MM.1S (cell line): ENCODE measurements around the gene KYAT1.

Source experiments
- DNase-seq: peaks from one replicate; pipeline ENCODE4 v3.0.0-alpha.2; 2015
- H2AFZ ChIP-seq: fragments of 300-600 bp; sonication (generic); 2 replicates; pipeline ENCODE4 v1.6.0; 2016; ENCODE audit warnings: antibody characterized with exemption, low read length
- H3F3A ChIP-seq: fragments of 300-600 bp; sonication (generic); 2 replicates; pipeline ENCODE4 v1.6.1; 2016; ENCODE audit warnings: mild to moderate bottlenecking, antibody characterized with exemption, low read length, moderate library complexity, mixed read lengths; ENCODE audit not compliant: insufficient read depth
- H3K27ac ChIP-seq: fragments of 300-600 bp; sonication (generic); 2 replicates; pipeline ENCODE4 v1.5.1; 2016; ENCODE audit warnings: mild to moderate bottlenecking, low read length
- H3K27me3 ChIP-seq: fragments of 300-600 bp; sonication (generic); replicated peaks from 2 replicates; pipeline ENCODE4 v1.6.0; 2016; ENCODE audit warnings: low read length; ENCODE audit not compliant: insufficient read depth
- H3K36me3 ChIP-seq: fragments of 300-600 bp; sonication (generic); replicated peaks from 2 replicates; pipeline ENCODE4 v1.6.1; 2016; ENCODE audit warnings: mild to moderate bottlenecking, low read length, mixed read lengths; ENCODE audit not compliant: insufficient read depth
- H3K4me1 ChIP-seq: fragments of 300-600 bp; sonication (generic); 2 replicates; pipeline ENCODE4 v1.6.1; 2016; ENCODE audit warnings: low read length, mixed read lengths
- H3K4me2 ChIP-seq: fragments of 300-600 bp; sonication (generic); 2 replicates; pipeline ENCODE4 v1.6.0; 2016; ENCODE audit warnings: low read depth, low read length
- H3K4me3 ChIP-seq: fragments of 300-600 bp; sonication (generic); 2 replicates; pipeline ENCODE4 v1.5.1; 2016; ENCODE audit warnings: low read length, mixed read lengths
- H3K79me2 ChIP-seq: fragments of 300-600 bp; sonication (generic); 2 replicates; pipeline ENCODE4 v1.6.1; 2016; ENCODE audit warnings: mixed run types, low read length, mixed read lengths
- H3K9ac ChIP-seq: fragments of 300-600 bp; sonication (generic); 2 replicates; pipeline ENCODE4 v1.6.1; 2016; ENCODE audit warnings: low read length, mixed read lengths
- H3K9me2 ChIP-seq: fragments of 300-600 bp; sonication (generic); replicated peaks from 2 replicates; pipeline ENCODE4 v1.6.1; 2016; ENCODE audit warnings: mild to moderate bottlenecking, low read length, mixed read lengths; ENCODE audit not compliant: insufficient read depth
- H3K9me3 ChIP-seq: fragments of 300-600 bp; sonication (generic); replicated peaks from 2 replicates; pipeline ENCODE4 v1.6.1; 2016; ENCODE audit warnings: mild to moderate bottlenecking, low read length, mixed read lengths; ENCODE audit not compliant: insufficient read depth
- H4K20me1 ChIP-seq: fragments of 300-600 bp; sonication (generic); 2 replicates; pipeline ENCODE4 v1.6.1; 2016; ENCODE audit warnings: mild to moderate bottlenecking, low read length, moderate library complexity, mixed read lengths; ENCODE audit not compliant: insufficient read depth
- CTCF ChIP-seq: fragments of 300-600 bp; sonication (generic); IDR thresholded peaks from 2 replicates; pipeline ENCODE4 v1.5.1; 2016; ENCODE audit warnings: antibody characterized with exemption, low read length, mixed read lengths
- EZH2 ChIP-seq: fragments of 300-600 bp; sonication (generic); optimal IDR thresholded peaks from 2 replicates; pipeline ENCODE3; 2017; ENCODE audit warnings: low read depth, mild to moderate bottlenecking, antibody characterized with exemption, low read length, mixed read lengths
- EZH2phosphoT487 ChIP-seq: fragments of 300-600 bp; sonication (generic); IDR thresholded peaks from 2 replicates; pipeline ENCODE4 v1.6.1; 2018; ENCODE audit warnings: antibody characterized with exemption, low read length

The KYAT1 gene

GRCh38 chr9:128908372-128908771, 26.6 kb upstream of the KYAT1 start:
- Histone ChIP-seq H3K4me1 (no peaks in the 10 kb centered on the region), H3K27me3 (no peaks in the 10 kb centered on the region), H3K4me2 (no peak overlapping the region), H3K27ac (no peak overlapping the region), H3K36me3 (peaks cover 6% of the 10 kb centered on the region; the same call in 1 of the 2 replicates), H3K9ac (no peak overlapping the region), H4K20me1 (no peaks in the 10 kb centered on the region), H2AFZ (no peak overlapping the region), H3F3A (no peaks in the 10 kb centered on the region), H3K79me2 (peaks cover 34% of the 10 kb centered on the region), H3K4me3 (no peak overlapping the region), H3K9me3 (no peaks in the 10 kb centered on the region), H3K9me2 (no peaks in the 10 kb centered on the region)
- DNase-seq, result no peak
- TF ChIP-seq CTCF (no peak), EZH2phosphoT487 (no peak), EZH2 (no peak)

- H3K79me2 ChIP-seq, result peaks cover 35% of the 10 kb centered on the region
- no peak overlapping the region for H3K4me2 ChIP-seq
- peaks cover 6% of the 10 kb centered on the region; the same call in 1 of the 2 replicates for H3K36me3 ChIP-seq
- H3K4me3 ChIP-seq, result no peak overlapping the region
- no peak overlapping the region for H3K27ac ChIP-seq
- TF ChIP-seq EZH2 (no peak), CTCF (no peak), EZH2phosphoT487 (no peak)
- H4K20me1 ChIP-seq, result no peaks in the 10 kb centered on the region
- H3K9ac ChIP-seq, result no peak overlapping the region
- peaks cover 5% of the 10 kb centered on the region for H3F3A ChIP-seq
- no peaks in the 10 kb centered on the region for H3K9me3 ChIP-seq
- no peak for DNase-seq
- H3K27me3 ChIP-seq, result no peaks in the 10 kb centered on the region
- H3K4me1 ChIP-seq, result peaks cover 14% of the 10 kb centered on the region
- H2AFZ ChIP-seq, result no peak overlapping the region
- H3K9me2 ChIP-seq, result no peaks in the 10 kb centered on the region
These were observed 25.0 kb upstream of the KYAT1 start for GRCh38 chr9:128906741-128907140.

- H3K4me1 ChIP-seq, result peaks cover 18% of the 10 kb centered on the region
- peaks cover 5% of the 10 kb centered on the region for H3F3A ChIP-seq
- no peak for DNase-seq
- H2AFZ ChIP-seq, result no peak overlapping the region
- H3K9ac ChIP-seq, result no peak overlapping the region
- H3K4me3 ChIP-seq, result no peak overlapping the region
- no peaks in the 10 kb centered on the region for H4K20me1 ChIP-seq
- no peak overlapping the region for H3K27ac ChIP-seq
- no peaks in the 10 kb centered on the region for H3K9me3 ChIP-seq
- H3K36me3 ChIP-seq, result peaks cover 6% of the 10 kb centered on the region; the same call in 1 of the 2 replicates
- no peaks in the 10 kb centered on the region for H3K9me2 ChIP-seq
- no peaks in the 10 kb centered on the region for H3K27me3 ChIP-seq
- H3K4me2 ChIP-seq, result no peak overlapping the region
- TF ChIP-seq CTCF, result no peak
- TF ChIP-seq EZH2phosphoT487, result no peak
- no peak for TF ChIP-seq EZH2
- H3K79me2 ChIP-seq, result peaks cover 34% of the 10 kb centered on the region
These were observed 24.2 kb upstream of the KYAT1 start for GRCh38 chr9:128905964-128906363.
